GF-D8 (cell line): ENCODE data around the gene NGEF.

ENCODE experiments used
- DNase-seq: peaks from one replicate; lab custom pipeline; 2025; lab: John Stamatoyannopoulos, UW

Gene NGEF

DNA sequence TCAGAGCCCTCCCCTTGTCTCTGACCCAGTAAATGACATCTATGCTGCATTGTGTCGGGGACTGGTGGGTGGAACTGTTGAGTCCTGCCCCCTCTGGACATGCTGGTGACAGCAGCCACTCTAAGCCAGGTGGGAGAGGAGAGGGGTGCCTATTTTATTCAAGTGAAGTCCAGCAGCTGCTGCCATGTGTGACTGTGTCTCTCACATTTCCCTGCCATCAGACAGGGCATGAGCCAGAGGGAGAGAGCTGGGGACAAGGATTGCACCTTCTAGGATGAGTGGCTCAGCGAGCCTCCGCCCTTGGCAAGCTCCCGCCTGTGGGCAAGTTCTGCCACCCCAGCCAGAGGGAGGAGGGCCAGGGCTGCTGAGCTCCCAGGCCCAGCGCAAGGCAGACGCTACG lies 13.7 kb downstream of the NGEF start:
- no peak for DNase-seq

DNA sequence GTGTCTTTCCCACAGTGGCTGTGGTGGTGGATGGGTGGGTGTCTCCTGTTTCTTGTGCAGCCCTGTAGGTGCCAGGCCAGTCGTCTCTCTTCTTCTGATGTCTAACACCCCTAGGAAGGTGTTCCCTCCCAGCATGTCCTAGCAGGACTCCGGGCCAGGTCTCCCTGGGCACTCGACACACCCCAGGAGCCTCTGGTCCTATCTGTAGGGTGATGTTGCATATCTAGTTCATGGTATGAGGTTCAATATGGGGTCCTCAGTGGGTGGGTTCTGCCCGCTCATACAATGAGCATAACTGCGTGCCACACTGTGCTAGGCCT lies 14.4 kb downstream of the NGEF start:
- no peak for DNase-seq

DNA sequence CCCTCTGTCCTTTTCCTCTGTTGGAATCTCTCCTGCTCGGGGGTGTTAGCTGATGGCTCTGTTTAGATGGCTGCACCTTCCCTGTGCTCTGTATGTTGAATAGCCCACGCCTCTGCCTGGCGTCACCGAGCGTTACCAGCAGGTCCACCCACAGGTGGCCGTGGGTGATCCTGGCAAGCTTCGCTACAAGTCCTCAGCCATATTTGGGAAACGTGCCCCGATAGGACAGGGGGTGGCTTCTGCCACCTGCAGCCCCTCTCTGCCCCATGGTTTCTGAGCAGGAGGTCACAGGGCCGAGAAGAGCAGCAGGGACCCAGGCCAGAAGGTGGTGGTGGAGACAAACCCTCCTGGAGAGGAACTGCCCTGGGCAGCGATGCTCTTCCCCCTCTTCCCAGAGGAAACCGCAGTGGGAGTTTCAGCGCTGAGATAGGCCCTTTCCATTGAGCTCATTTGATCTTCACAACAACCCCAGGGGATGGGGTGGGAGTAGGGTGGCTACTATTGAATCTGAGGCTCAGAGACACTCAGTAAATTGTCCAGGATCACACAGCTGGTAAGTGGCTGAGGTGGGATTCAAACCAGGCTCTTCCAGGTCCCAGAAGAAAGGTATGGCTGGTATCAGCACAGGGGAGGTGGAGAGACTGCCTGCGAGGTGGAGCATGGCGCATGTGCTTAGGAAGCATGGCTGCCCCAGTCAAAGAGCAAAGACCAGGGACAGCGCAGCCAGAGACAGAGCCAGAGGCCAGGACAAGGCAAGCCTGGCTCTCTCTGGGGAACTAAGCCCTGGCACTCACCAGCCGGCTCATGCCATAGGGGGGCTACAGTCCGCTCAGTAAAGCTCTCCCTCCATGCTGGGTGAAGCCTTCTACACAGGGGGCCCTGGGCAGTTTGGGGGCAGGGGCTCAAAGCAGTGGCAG lies 15.0 kb downstream of the NGEF start:
- DNase-seq: no peak

DNA sequence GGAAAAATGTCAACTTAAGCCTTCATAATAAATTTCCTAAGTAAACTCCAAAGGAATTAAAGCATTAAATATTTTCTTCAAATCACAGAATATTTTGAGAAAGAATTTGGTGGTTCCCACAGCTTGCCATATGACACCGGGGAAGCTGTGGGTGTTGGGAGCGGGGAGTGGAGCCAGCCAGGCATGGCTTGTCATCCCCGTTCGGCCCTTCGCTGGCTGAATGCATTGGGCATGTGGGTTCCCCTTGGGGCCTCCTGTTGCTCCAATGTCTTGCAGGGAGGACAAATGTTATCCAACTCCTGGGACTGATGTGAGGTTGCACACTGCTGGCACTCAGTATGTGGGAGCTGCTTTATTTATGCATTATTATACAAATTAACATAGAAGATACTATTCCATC lies 18.6 kb downstream of the NGEF start:
- DNase-seq: no peak

DNA sequence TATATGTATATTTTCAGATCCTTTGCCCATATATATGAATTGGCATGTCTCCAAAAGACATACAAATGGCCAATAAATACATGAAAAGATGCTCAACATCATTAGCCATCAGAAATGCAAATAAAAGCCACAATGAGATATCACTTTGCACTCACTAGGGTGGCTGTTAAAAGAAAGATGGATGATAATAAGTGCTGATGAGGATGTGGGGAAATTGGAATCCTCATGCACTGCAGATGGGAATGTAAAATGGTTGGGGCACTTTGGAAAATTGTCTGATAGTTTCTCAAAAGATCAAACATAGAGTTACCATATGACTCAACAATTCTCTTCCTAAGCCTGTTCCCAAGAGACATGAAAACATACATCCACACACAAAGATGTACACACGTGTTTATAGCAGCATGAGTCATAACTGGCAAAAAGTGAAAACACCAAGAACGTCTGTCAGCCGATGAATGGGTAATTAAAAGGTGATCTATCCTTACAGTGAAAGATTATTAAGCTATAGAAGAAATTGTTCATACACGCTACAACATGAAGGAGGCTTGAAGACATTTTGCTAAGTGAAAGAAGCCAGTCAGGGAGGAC lies 19.7 kb downstream of the NGEF start:
- no peak for DNase-seq

DNA sequence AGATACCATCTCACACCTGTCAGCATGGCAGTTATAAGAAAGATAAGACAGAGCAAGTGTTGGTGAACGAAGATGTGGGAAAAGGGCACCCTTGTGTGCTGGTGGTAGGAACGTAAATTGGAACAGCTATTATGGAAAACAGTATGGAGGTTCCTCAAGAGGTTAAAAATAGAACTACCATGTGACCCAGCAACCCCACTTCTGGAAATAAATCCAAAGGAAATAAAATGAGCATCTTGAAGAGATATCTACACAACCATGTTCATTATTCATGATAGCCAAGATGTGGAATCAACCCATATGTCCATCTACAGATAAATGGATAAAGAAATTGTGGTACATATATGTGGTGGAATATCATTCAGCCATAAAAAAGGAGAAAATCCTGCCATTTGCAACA lies 26.9 kb downstream of the NGEF start:
- DNase-seq: no peak

DNA sequence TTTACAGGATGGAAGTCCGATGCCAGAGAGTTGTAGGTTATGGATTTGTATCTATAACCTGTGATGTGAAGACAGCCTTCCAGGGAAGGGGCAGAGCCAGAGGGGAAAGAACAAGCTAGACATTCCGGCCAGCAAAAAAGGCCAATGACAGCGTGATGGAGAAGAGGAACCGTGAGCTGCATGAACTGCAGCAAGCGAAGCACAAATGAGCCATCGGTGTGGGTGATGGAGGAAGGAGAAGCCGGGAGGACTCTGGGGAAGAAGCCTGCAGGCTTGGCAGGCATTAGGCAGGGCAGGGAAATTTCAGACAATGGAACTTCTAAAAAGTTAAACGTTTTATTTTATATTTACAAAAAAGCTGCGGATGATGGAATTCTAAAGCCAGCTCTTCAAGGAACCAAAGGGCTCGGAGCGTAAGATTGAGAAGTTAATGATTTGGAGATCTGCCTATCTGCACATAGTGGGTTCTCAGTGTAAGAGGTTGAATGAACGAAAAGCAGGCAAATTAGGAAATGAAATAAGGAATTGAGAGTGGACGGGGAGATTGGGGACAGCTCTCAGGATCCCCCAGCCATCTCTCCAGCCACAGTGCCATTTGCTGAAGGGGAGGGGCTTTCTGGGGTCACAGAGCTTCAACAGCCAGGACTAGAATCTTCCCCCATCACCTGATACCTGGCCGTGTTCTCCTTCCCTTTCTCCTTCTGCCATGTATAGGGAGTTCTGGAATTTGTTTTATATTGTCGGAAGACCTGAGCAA lies 28.4 kb downstream of the NGEF start:
- no peak for DNase-seq

DNA sequence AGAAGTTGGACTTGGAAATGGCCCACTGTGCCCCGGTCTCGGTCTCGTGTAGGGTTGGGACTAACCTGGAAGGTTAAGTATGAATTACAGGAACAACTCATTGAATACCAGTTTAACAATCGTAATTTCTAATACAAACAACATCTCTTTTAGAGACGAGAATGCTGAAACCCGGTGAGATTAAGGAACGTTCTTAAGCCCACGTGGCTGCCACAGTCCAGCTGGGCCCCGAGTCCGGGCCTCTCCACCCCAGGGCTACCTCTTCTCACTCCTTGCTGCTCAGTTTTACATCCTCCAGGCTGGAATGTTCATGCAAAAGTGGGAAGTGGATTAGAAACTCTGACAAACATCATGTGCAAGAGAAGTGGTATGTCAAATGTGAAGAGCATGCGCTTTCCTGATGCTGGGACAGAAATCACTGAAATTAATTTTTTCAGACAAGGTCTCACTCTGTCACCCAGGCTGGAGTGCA lies 29.4 kb downstream of the NGEF start:
- DNase-seq: no peak

DNA sequence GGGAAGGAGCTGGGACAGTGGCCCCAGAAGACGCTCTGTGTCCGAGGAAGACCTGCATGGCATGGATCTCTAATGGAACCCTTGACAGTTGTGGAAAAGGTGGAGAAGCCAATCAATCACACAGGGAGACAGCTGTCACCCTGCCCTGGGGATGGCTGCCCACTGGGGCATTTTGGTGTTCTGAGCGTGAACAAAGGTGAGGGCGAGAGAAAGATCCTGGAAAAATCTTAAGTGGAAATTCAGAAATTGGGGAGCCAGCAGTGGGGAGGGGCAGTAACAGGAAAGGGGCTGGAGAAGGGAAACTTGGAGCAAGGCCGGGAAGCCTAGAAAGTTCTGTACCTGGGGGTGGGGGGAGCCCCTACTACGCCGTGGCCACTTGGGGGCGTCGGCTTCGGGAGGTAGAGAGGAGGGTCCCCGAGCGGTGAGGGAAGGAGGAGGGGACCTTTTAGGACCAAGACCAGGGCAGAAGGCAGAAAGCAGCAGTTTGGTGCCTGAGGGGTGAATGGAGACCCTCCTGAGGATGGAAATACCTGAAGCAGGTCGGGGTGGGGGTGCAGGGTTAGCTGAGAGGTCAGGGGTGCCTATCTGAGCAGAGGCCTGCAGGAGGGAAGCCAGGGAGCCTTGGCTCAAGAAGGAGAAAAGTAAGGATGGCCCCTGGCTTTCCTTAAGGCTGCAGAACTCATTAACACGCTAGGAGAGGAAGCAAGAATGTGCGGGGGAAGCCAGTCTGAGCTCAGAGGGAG lies 30.0 kb downstream of the NGEF start:
- DNase-seq: no peak

DNA sequence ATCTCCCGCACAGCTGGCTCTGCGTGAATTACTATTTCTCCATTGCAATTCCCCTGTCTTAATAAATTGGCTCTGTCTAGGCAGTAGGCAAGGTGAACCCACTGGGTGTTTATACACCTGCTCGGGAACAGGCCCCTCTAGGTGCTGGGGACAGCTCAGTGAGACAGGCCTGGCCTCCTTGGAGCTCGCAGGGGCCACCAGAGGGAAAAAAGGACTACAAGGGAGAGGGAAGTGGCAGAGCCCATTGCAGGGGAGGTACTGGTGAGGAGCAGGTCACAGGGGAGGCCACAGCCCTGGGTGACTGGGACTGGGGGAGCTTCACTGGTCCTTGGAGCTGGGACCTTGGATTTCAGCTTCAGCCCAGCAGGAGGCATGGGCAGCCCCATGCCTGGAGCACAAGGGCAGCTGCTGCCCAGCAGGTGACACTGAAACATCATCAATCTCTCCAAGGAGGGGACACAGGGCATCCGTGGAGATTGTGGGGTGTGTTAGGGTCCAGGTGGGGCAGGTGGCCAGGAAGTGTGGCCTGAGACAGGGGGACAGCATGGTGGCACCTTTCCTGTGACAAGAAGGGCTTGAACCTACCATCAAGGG lies 31.2 kb downstream of the NGEF start:
- no peak for DNase-seq

DNA sequence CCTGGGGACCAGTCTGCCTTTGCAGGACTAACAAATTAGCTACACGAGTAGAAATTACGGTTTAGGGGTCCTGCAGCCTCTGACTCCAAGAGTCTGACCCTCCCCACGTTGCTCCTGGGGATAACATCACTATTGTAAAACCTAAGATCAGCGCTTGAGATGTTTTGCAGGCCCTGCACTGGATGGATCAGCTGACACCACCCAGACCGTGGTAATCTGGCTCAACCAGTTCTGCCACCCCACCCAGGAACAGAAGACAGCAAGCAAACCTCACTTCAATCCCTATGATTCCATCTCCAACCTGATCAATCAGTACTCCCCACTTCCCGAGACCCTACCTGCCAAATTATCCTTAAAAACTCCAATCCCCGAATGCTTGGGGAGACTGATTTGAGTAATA lies 31.7 kb downstream of the NGEF start:
- DNase-seq: no peak

DNA sequence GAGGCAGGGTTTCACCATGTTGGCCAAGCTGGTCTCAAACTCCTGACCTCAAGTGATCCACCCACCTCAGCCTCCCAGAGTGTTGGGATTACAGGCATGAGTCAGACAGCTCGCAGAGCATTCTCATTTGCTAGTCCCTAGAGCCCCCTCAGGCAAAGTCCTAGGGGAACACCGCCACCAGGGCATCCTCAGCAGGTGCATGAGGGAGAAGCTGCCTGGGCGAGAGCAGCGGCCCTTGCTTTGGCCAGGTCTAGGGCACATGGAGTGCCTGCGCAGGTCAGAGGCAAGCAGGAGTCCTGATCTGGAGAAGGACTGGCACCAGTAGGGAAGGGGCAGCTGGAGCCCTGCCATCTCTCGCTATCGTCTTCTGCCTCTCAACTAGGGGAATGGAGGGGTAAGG lies 32.4 kb downstream of the NGEF start:
- DNase-seq: no peak

DNA sequence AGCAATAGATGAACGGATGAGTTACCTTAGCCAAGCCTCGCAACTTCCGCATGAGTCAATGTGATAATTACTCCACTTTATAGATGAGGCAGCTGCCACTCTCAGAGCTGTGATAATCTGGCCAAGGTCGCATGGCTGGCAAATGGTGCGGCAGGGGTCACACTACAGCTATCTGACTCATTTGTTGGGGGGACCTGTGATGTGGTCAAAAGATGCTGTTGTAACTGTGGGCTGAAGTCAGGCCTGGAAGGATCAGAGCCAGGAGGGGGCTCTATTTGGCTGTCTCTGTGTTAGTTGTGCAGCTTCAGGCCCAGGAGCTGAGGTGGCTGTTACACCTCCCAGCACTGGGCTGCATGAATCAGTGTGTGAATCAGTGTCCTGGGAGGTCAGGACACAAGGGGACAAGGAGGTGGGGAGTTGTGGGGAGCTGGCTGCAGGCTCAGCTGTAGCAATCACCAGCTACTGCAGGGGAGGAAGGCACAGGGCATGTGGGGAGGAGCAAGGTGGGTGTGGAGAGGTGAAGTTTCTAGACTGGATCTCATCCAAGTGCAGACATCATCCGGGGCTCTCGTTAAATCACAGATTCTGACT lies 33.1 kb downstream of the NGEF start:
- no peak for DNase-seq

DNA sequence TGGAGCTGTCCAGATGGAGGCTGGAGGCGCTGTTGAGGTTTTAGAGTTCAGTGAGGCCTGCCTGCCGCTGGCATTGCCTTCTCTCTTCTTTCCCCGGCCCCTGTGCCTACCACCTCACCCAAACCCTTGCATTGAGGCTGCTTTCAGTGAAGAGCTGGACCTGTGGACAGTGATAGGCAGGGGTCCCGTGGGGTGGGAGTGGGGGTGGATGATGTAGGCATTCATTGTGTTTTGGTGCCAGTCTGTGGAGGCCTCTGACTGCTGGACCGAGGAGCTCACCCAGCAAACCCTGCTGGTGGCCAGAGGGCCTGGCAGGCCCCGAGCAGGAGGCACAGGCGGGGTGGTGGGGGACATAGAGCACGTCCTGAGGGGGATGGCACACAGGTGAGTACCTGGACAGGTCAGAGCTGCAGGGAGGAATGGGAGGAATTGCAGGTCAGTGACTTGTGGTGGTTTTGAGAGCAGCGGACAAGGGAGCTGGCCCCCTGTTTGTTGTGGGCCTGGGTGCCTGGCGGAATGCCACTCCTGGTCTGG lies 35.6 kb downstream of the NGEF start:
- DNase-seq: no peak

DNA sequence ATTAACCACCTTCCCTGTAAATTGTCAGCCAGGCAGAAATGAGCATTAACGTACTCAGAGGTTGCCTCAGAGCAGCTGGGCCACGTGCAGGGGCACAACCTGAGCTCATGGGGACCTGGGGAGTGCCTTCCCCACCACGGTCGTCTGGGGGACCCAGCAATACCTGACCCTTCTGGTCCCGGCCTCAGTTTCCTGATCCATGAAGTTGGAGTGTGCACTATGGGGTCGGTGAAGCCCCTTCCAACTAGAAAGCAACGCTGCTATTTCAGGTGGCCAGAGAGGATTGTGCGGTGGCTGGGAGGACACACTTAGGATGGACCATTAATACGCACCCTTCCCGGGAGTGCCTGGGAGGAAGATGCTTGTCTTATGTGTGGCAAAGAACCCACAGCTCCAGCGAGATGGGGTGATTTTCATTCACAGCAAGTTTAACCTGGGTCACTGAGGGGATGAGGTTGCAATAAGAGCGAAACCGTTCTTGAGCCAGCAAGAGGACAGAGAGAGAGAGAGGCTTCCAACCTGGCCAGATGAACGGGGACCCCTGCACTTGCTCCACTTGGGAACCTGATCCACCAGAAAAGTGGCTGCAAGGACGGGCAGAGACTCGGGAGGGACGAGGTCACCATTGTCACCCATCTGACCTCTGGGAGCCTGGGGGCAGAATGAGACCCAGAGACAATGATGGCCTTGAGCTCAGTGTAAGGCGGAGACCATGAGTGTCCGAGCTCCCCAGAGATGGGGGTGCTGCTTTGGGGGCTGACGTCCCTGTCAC lies 36.2 kb downstream of the NGEF start:
- no peak for DNase-seq

DNA sequence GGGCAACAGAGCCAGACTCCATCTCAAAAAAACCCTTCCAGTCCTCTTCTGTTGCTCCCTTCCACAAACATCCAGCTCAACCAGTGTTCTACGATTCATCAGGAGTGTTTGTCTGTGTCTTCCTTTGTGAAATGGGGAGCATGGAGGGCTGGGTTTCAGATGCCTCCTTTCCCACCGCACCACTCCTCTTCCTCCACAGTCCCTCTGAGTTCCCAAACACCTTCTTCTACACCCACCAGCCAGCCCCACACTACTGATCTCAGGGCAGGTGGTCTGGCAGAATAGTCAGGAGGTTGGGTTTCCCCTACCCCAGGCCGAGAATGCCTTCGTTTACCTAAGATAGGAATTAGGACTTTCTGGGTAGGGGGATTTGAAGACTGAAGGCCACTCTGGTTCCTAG lies 36.9 kb downstream of the NGEF start:
- no peak for DNase-seq

DNA sequence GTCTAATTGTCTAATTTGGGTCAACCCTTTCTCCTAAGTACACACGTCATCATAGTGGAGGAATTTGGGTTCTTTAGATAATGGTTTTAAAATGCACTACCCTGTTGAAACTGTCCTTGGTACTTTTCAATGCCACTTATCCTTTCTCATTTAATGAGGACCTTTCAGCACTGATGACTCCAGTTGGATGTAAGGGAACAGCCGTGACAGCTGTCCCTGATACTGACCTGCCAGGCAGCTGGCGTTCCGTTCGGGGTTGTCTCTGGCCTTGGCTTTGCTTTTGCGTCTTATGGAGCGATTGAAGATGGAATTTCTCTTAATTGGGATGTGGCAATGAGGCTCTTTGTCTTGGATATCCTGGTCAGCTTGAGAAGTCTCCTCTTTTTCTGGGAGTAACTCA lies 38.7 kb downstream of the NGEF start:
- no peak for DNase-seq

DNA sequence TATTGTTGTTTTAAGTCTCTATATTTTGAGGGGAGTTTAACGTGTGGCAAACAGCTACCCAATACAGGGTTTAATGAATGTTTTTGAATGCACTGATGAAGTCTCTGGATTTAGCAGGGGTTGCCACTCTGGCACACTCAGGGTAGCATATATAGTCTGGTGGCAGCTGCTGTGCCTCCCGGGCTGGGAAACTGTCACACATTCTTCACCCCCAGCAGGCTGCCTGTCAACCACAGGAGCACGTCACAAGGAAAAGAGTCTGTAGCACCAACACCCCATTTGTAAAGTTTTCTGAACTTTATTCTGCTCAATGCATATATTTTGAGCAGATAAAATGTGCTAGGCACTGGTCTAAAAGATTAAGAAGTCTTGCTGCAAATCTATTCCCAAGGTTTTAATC lies 39.3 kb downstream of the NGEF start:
- DNase-seq: no peak

DNA sequence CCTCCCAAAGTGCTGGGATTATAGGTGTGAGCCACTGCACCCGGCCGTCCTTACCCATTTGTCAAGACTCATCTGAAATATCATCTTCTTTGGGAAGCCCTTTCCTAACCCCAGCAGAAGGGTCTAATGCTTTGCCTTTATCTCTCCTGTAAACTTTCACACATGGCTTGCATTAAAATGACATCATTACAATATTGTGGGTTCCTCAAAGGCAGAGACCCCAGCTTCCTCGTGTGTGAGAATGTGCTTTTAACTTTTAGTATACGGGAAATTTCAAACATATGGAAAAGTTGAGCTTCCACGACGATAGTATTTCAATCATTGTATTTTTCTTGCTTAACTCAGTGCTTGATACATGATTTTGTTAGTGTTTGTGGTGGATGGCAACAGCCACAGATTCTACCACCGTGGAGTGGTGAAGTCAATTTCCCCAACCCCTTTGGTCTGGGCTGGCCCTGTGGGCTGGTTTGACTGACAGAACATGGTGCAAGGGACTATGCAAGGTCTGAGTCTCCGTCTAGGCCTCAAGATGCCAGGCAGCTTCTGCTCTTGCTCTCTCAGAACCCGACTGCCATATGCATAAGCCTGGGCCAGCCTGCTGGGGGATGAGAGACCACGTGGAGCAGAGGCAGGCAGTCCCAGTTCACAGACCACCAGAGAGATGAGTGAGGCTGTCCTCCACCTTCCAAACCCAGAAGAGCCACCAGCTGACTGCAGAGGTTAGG lies 39.9 kb downstream of the NGEF start:
- no peak for DNase-seq

DNA sequence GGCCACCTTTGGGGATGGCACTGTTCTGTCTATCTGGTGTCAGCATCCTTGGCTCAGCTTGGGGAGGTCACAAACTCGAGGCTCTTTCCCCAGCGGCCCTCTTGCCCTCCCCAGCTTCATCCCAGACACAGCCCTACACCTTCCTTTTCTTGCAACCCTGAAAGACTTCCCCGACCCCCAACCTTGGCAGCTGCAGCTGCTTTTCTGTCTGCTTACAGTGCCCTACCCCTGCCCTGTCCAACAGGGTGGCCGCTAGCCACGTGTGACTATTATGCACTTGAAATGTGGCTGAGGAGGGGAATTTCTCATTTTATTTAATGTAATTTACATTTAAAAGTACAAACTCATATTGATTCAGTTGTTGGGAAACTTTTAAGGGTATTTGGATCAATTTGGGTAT lies 41.3 kb downstream of the NGEF start:
- no peak for DNase-seq
